K562 (cell line): ENCODE data around the gene PTK6. TPM values are rescaled to one million over a fixed set of nuclear protein-coding genes. Genes with fewer than 3 reads are reported as not detected.

Experiments used
- ATAC-seq: fragments of 200-7000 bp; cut with Tn5 transposase; 3 replicates; pipeline ENCODE4 v1.9.1; 2020; ENCODE audit warnings: moderate library complexity
- BruUV-seq: library from RNA; stranded (reverse); fragments of 400-500 nt; replicated peaks from 2 replicates; lab custom pipeline; 2021; lab: Mats Ljungman, UMichigan
- CTCF ChIA-PET: fragments of 300-600 bp; formaldehyde crosslinking; extraction: SDS; loops from one replicate; lab custom pipeline; 2021; ENCODE audit warnings: low intra/inter-chr PET ratio; lab: Yijun Ruan, JAX
- POLR2A ChIA-PET: fragments of 300-600, 350-650 bp; sonication (Branson Sonifier 250); formaldehyde crosslinking; extraction: SDS; loops from one replicate; lab custom pipeline; 2021; ENCODE audit warnings: antibody characterized with exemption, inconsistent platforms; lab: Yijun Ruan, JAX
- DNase-seq, 4 experiments: peaks; one replicate each; pipeline versions ENCODE4 v3.0.0 to v3.0.0-alpha.2; 2011 to 2018; ENCODE audit warnings: low spot score in 3 of 4, mixed read lengths in 3 of 4; ENCODE audit errors: extremely low read depth in 1 of 4
- FAIRE-seq: peaks from 2 replicates; lab custom pipeline; 2011; peaks lifted over from hg19 to GRCh38; lab: Jason Lieb, UNC
- H2AFZ ChIP-seq: 2 replicates; pipeline ENCODE4 v1.6.0; 2011; ENCODE audit warnings: low read depth, low read length, control low read depth, inconsistent platforms
- H3K27ac ChIP-seq: fragments of 200-600 bp; 3 replicates; pipeline ENCODE4 v1.8.0; 2011; ENCODE audit warnings: low read depth, mild to moderate bottlenecking, control low read depth, inconsistent platforms, low read length, moderate library complexity, mixed read lengths; ENCODE audit errors: extremely low read depth
- H3K27me3 ChIP-seq, 2 experiments: fragments of 300-600 bp in 1 of 2; 2 replicates in 1 of 2; 3 replicates in 1 of 2; pipeline versions ENCODE4 v1.6.0 to v1.8.0; 2011; ENCODE audit warnings: inconsistent platforms in 2 of 2, low read length in 2 of 2, mild to moderate bottlenecking in 1 of 2, mixed read lengths in 1 of 2, moderate library complexity in 1 of 2; ENCODE audit not compliant: control insufficient read depth in 2 of 2, insufficient read depth in 2 of 2
- H3K36me3 ChIP-seq: fragments of 300-600 bp; 3 replicates; pipeline ENCODE4 v1.8.0; 2011; ENCODE audit warnings: mild to moderate bottlenecking, low read length, inconsistent platforms; ENCODE audit not compliant: control insufficient read depth, insufficient read depth
- H3K4me1 ChIP-seq, 2 experiments: fragments of 200-600 bp in 1 of 2; replicated peaks in 1 of 2; 2 replicates in 1 of 2; 3 replicates in 1 of 2; pipeline versions ENCODE4 v1.5.1 to v1.8.0; 2011; ENCODE audit warnings: inconsistent platforms in 2 of 2, low read length in 2 of 2, mild to moderate bottlenecking in 1 of 2, mixed read lengths in 1 of 2, moderate library complexity in 1 of 2; ENCODE audit not compliant: control insufficient read depth in 2 of 2, insufficient read depth in 2 of 2
- H3K4me2 ChIP-seq: 2 replicates; pipeline ENCODE4 v1.6.1; 2011; ENCODE audit warnings: low read length, control low read depth, inconsistent platforms, mixed read lengths; ENCODE audit not compliant: insufficient read depth
- H3K4me3 ChIP-seq: fragments of 200-600 bp; sonication (generic), shearing (Covaris generic); 2 replicates; pipeline ENCODE4 v1.5.1; 2016; ENCODE audit warnings: control low read depth, inconsistent platforms
- H3K79me2 ChIP-seq: fragments of 200-600 bp; 3 replicates; pipeline ENCODE4 v1.8.0; 2011; ENCODE audit warnings: low read length, inconsistent platforms; ENCODE audit not compliant: control insufficient read depth, insufficient read depth
- H3K9ac ChIP-seq, 2 experiments: 2 replicates each; pipeline versions ENCODE4 v1.6.0 to v1.6.1; 2011; ENCODE audit warnings: low read depth in 2 of 2, low read length in 2 of 2, control low read depth in 1 of 2, inconsistent platforms in 1 of 2, mild to moderate bottlenecking in 1 of 2, mixed read lengths in 1 of 2; ENCODE audit not compliant: insufficient read depth in 1 of 2
- H3K9me1 ChIP-seq: one replicate; pipeline ENCODE4 v1.6.0; 2011; ENCODE audit warnings: inconsistent platforms, mild to moderate bottlenecking, low read length, moderate library complexity; ENCODE audit not compliant: control insufficient read depth, insufficient read depth
- H3K9me3 ChIP-seq: replicated peaks from 2 replicates; pipeline ENCODE4 v1.5.1; 2011; ENCODE audit warnings: low read depth, low read length, inconsistent platforms; ENCODE audit not compliant: control insufficient read depth, insufficient read depth
- H4K20me1 ChIP-seq: replicated peaks from 2 replicates; pipeline ENCODE4 v1.6.1; 2011; ENCODE audit warnings: low read length, inconsistent platforms, mixed read lengths; ENCODE audit not compliant: control insufficient read depth, insufficient read depth
- CBX5 ChIP-seq: IDR thresholded peaks from 2 replicates; pipeline ENCODE4 v1.6.1; 2014; ENCODE audit warnings: low read depth, borderline replicate concordance
- CEBPB ChIP-seq: fragments of 450-650 bp; IDR thresholded peaks from 2 replicates; pipeline ENCODE4 v1.6.1; 2016; ENCODE audit warnings: missing genetic modification characterization, missing compliant biosample characterization
- CHD1 ChIP-seq: fragments of 200-600 bp; sonication (generic); IDR thresholded peaks from one replicate; pipeline ENCODE4 v1.6.1; 2012; ENCODE audit warnings: mild to moderate bottlenecking, moderate library complexity, low read length, inconsistent platforms
- CREBBP ChIP-seq: IDR thresholded peaks from one replicate; pipeline ENCODE4 v1.6.1; 2012; ENCODE audit warnings: low read depth, mild to moderate bottlenecking, control low read depth, inconsistent platforms, low read length
- DDX20 ChIP-seq: fragments of 450-650 bp; IDR thresholded peaks from 2 replicates; pipeline ENCODE4 v1.6.1; 2016; ENCODE audit warnings: missing genetic modification characterization, low read depth, mild to moderate bottlenecking, missing compliant biosample characterization, moderate library complexity
- HEY1 ChIP-seq: fragments of 250-450 bp; sonication (Bioruptor Pico); IDR thresholded peaks from 2 replicates; pipeline ENCODE4 v1.5.0; 2020; ENCODE audit warnings: mild to moderate bottlenecking, moderate library complexity, borderline replicate concordance
- KDM1A ChIP-seq, 2 experiments: fragments of 450-650 bp; IDR thresholded peaks; 2 replicates each; pipeline ENCODE4 v1.6.1; 2016; ENCODE audit warnings: mild to moderate bottlenecking in 2 of 2
- MAX ChIP-seq: sonication (generic); formaldehyde crosslinking; IDR thresholded peaks from 2 replicates; pipeline ENCODE4 v1.9.0; 2022; ENCODE audit warnings: mild to moderate bottlenecking, missing genetic modification reagents
- NR2C1 ChIP-seq, 2 experiments: fragments of 450-650 bp; IDR thresholded peaks; 2 replicates each; pipeline ENCODE4 v1.6.1; 2017; ENCODE audit warnings: mild to moderate bottlenecking in 2 of 2, antibody characterized with exemption in 1 of 2, inconsistent platforms in 1 of 2, missing compliant biosample characterization in 1 of 2, missing genetic modification characterization in 1 of 2
- PHB2 ChIP-seq: fragments of 450-650 bp; IDR thresholded peaks from 2 replicates; pipeline ENCODE4 v1.6.1; 2017; ENCODE audit warnings: low read depth
- RBBP5 ChIP-seq: fragments of 200-600 bp; sonication (generic); IDR thresholded peaks from 2 replicates; pipeline ENCODE4 v1.6.1; 2012; ENCODE audit warnings: borderline replicate concordance, mild to moderate bottlenecking, low read length, control low read depth, inconsistent platforms; ENCODE audit not compliant: insufficient read depth, poor library complexity, severe bottlenecking
- RBM15 ChIP-seq: fragments of 200-400 bp; formaldehyde crosslinking; IDR thresholded peaks from 2 replicates; pipeline ENCODE4 v1.6.1; 2018; ENCODE audit warnings: mild to moderate bottlenecking, low read length, moderate library complexity; ENCODE audit not compliant: insufficient read depth
- RUNX1 ChIP-seq: sonication (generic); IDR thresholded peaks from 2 replicates; pipeline ENCODE4 v1.6.1; 2016; ENCODE audit warnings: antibody characterized with exemption, low read depth
- TAF9B ChIP-seq: fragments of 450-650 bp; IDR thresholded peaks from 2 replicates; pipeline ENCODE4 v1.6.1; 2018; ENCODE audit warnings: mild to moderate bottlenecking; ENCODE audit not compliant: partially characterized antibody
- ZKSCAN1 ChIP-seq: fragments of 150-350 bp; IDR thresholded peaks from 2 replicates; pipeline ENCODE4 v1.6.1; 2016; ENCODE audit warnings: low read depth, low read length
- ZNF12 ChIP-seq: sonication (generic); formaldehyde crosslinking; IDR thresholded peaks from 2 replicates; pipeline ENCODE4 v1.4.0; 2020; ENCODE audit warnings: mild to moderate bottlenecking, missing genetic modification reagents
- ZNF140 ChIP-seq: fragments of 250-450 bp; sonication (Bioruptor Pico); IDR thresholded peaks from 2 replicates; pipeline ENCODE4 v1.8.0; 2021; ENCODE audit warnings: moderate library complexity, mild to moderate bottlenecking, inconsistent platforms
- ZNF41 ChIP-seq: fragments of 250-450 bp; sonication (Bioruptor Pico); conservative IDR thresholded peaks from 2 replicates; pipeline ENCODE4 v1.4.0; 2020; ENCODE audit warnings: mild to moderate bottlenecking
- ZNF512 ChIP-seq: IDR thresholded peaks from 2 replicates; pipeline ENCODE4 v1.6.1; 2016; ENCODE audit warnings: missing genetic modification characterization, missing compliant biosample characterization
- WGBS: fragments of 100-300 bp; shearing (Covaris generic); methylation state at CpG from one replicate; pipeline ENCODE4 v1.1.6; 2016; ENCODE audit warnings: low coverage, mixed read lengths; ENCODE audit not compliant: insufficient coverage; ENCODE audit errors: missing lambda C conversion rate; 5-methylcytosine and 5-hydroxymethylcytosine counted together
- in situ Hi-C: fragments of 300-500 bp; cut with MboI; formaldehyde crosslinking; loops from 4 replicates; pipeline ENCODE4 v1.15.0; 2018; ENCODE audit warnings: inconsistent platforms, mixed read lengths
- intact Hi-C: fragments of 100-400 bp; cut with micrococcal nuclease; formaldehyde crosslinking; loops from 2 replicates; pipeline ENCODE4 v1.14.2; 2022
- polyA plus RNA-seq, 8 experiments: library from polyadenylated mRNA; depleted of rRNA in 4 of 8; stranded (reverse) in 5 of 8; unstranded in 3 of 8; fragments of >200 nt; fragmentation: Nextera tagmentation in 2 of 8; fragmentation: Illumina TruSeq in 1 of 8; extraction: Ambion mirVana in 2 of 8; extraction: Trizol in 1 of 8; gene quantifications; 2 replicates each; pipeline versions ENCODE4 v1.2.1 to v1.2.3, GENCODE V29; 2011 to 2014; ENCODE audit warnings: inconsistent platforms in 1 of 8, missing spikeins in 1 of 8
- total RNA-seq, 7 experiments: library from RNA; depleted of rRNA in 6 of 7; stranded (reverse); fragments of >200 nt in 6 of 7; fragmentation: Illumina TruSeq in 2 of 7; extraction: Trizol in 2 of 7; gene quantifications; 2 replicates each; pipeline versions ENCODE4 v1.2.1 to v1.2.3, GENCODE V29; 2011 to 2021; ENCODE audit warnings: low replicate concordance in 1 of 7
- TF ChIP-seq, protein P1 (sequence below): fragments of 450-650 bp; formaldehyde crosslinking; IDR thresholded peaks from 2 replicates; pipeline ENCODE4 v1.4.0; 2022; ENCODE audit warnings: mild to moderate bottlenecking, moderate library complexity

PTK6 gene
- total and polyA plus RNA-seq, 9 of the 15 experiments (the other 6 are each of a cell fraction or from before 2014, with no cell fraction given): 0.07 TPM; not detected in 8

DNA sequence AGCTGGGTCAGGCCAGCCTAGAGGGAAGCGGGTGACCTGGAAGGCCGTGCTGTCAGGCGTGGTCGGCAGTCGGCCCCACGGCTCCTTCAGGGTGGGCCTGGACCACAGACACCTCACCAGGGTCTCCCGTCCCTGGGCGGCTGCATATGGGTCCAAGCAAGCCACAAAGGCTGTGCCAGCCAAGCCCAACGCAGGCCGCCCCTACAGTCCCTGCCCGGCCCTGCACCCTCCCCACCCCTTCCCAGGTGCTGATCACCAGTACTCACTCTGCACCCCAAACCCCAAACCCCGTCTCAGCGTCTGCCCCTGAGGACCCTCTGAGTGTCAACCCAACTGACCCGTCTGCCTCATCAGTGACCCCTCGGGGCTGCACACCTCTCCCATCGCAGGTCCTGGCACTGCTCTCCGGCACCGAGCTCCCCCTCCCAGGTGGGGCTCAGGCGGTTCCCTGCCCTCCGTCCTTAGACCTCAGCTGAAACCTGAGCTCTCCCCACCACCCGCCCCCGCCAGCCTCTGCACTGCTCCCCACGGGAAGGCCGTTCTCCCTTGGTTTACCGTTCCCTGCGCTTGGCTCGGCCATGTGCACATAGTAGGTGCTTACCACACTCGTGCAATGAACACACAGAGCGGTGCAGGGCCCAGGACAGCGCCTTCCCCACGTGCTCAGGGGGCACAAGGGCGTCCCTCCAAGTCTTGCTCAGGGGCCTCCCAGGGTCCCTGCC lies 18.1 kb downstream of the PTK6 start:
- Histone ChIP-seq H4K20me1 (no peaks in the 10 kb centered on the region), H3K27ac (no peak overlapping the region), H3K9me1 (no peaks in the 10 kb centered on the region), H2AFZ (peak overlapping the region; percentile 74), H3K27me3 (peaks cover 32 to 39% of the 10 kb centered on the region in 2 experiments), H3K4me2 (peak overlapping the region; percentile 66), H3K9ac (peak overlapping the region; percentile 53 to 98; a peak in 3 of 4 replicates), H3K4me1 (peaks cover 10 to 57% of the 10 kb centered on the region in 2 experiments; a peak in 4 of 5 replicates), H3K9me3 (peaks cover 9% of the 10 kb centered on the region), H3K4me3 (peak overlapping the region; percentile 85), H3K79me2 (peaks cover 14% of the 10 kb centered on the region), H3K36me3 (peaks cover 23% of the 10 kb centered on the region; the same call in 2 of the 3 replicates)
- DNase-seq: no peak
- in situ Hi-C loops (no loop called here), intact Hi-C loops (no loop called here)
- ChIA-PET CTCF (interaction anchor here (1.0 kb wide), 1 partner anchor 24 kb away, joined by 5 read pairs; no protein-coding TSS in a partner anchor), POLR2A (interaction anchor here (0.5 to 1.9 kb wide), 6 partner anchors 10 to 60 kb away, joined by 3 to 9 read pairs (median 3); no protein-coding TSS in a partner anchor)
- ATAC-seq: no peak
- no TSS peak for BruUV-seq
- 35% methylated on average over 31 of the region's 32 CpGs for WGBS
- no peak for FAIRE-seq
- TF ChIP-seq CBX5: no peak
- peak; percentile 14 for TF ChIP-seq RBBP5
- TF ChIP-seq ZKSCAN1: peak; percentile 98
- no peak for TF ChIP-seq HEY1 (CRISPR knock-in tag)
- no peak for TF ChIP-seq RBM15
- no peak for TF ChIP-seq ZNF512 (tag)
- TF ChIP-seq NR2C1 (IDR thresholded peaks at IDR 0.05): no peak
- no peak for TF ChIP-seq NR2C1 (tag; IDR thresholded peaks at IDR 0.05)
- no peak for TF ChIP-seq ZNF140 (CRISPR knock-in tag)
- TF ChIP-seq ZNF12: 0 out of 2 replicates have a peak, but pooled peaks have one; percentile 11
- TF ChIP-seq KDM1A (IDR thresholded peaks at IDR 0.05): no peak
- TF ChIP-seq CEBPB (tag): no peak
- TF ChIP-seq CHD1: peak; percentile 24
- no peak for TF ChIP-seq PHB2
- TF ChIP-seq CREBBP: no peak
- no peak for TF ChIP-seq DDX20 (tag)
- TF ChIP-seq MAX (CRISPR knock-in tag): peak; percentile 27; the same call in 1 of the 2 replicates
- TF ChIP-seq TAF9B: no peak
- TF ChIP-seq ZNF41 (CRISPR knock-in tag): no peak
- TF ChIP-seq, protein P1, sequence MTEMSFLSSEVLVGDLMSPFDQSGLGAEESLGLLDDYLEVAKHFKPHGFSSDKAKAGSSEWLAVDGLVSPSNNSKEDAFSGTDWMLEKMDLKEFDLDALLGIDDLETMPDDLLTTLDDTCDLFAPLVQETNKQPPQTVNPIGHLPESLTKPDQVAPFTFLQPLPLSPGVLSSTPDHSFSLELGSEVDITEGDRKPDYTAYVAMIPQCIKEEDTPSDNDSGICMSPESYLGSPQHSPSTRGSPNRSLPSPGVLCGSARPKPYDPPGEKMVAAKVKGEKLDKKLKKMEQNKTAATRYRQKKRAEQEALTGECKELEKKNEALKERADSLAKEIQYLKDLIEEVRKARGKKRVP (CRISPR knock-in tag): no peak
- no peak for TF ChIP-seq RUNX1
